ENCODE measurements around the gene LY6G6C.

Gene LY6G6C

DNA sequence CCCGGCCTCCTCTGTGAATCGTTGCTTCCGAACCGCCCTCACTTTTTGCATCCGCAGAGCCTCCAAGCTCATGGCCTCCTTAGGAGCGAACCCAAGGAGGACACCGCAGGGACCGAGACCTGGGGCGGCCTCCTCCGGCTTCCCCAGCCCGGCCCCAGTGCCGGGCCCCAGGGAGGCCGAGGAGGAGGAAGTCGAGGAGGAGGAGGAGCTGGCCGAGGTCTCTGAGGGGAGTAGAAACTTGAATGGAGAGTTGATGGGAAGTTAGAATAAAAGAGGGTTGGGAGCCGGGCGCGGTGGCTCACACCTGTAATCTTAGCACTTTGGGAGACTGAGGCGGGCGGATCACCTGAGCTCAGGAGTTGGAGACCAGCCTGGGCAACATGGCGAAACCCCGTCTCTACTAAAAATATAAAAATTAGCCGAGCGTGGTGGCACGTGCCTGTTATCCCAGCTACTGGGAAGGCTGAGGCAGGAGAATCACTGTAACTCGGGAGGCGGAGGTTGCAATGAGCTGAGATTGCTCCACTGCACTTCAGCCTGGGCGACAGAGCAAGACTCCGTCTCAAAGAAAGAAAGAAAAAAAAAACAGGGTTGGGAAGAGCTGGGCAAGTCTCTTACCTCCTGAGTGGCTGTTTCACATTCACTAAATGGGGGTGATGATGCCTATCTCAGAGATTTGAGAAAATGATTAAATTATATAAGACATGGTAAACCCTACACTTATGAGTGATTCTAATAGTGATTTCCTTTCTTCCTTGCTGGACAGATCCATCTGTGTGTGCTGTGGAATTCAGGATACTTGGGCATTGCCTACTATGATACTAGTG lies 19.1 kb upstream of the LY6G6C start:
- no peak for DNase-seq

DNA sequence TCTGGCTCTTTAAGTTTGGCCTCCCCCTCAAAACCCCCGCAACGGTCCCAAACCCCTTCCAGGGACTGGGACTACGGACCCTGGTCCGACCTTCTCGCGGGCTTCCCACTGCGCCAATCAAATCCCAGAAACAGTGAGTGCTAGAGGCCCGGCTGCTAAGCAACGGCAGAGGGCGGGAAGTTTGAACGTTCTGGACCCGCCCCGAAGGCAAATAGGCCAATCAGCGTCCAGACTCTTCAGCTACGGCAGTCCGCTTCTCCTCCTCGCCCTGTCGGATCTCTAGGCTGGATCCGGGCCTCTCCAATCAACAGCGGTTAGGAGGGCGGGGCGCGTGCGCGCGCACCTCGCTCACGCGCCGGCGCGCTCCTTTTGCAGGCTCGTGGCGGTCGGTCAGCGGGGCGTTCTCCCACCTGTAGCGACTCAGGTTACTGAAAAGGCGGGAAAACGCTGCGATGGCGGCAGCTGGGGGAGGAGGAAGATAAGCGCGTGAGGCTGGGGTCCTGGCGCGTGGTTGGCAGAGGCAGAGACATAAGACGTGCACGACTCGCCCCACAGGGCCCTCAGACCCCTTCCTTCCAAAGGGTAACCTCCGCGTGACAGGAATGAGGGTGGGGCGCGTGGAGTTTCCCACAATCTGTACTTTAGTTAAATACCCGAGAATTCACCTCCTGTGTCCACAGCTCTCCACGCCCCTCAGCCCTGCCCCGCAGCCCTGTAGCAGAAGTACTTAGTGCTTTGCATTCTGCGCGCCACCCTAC lies 18.3 kb upstream of the LY6G6C start, which contains the start of gene MSH5:
MSH5 (plus strand) TSS at position 367 of the 758 bp plus-strand sequence. CDS start 462 bp downstream, outside the sequence.
- peak; percentile 98 for DNase-seq

DNA sequence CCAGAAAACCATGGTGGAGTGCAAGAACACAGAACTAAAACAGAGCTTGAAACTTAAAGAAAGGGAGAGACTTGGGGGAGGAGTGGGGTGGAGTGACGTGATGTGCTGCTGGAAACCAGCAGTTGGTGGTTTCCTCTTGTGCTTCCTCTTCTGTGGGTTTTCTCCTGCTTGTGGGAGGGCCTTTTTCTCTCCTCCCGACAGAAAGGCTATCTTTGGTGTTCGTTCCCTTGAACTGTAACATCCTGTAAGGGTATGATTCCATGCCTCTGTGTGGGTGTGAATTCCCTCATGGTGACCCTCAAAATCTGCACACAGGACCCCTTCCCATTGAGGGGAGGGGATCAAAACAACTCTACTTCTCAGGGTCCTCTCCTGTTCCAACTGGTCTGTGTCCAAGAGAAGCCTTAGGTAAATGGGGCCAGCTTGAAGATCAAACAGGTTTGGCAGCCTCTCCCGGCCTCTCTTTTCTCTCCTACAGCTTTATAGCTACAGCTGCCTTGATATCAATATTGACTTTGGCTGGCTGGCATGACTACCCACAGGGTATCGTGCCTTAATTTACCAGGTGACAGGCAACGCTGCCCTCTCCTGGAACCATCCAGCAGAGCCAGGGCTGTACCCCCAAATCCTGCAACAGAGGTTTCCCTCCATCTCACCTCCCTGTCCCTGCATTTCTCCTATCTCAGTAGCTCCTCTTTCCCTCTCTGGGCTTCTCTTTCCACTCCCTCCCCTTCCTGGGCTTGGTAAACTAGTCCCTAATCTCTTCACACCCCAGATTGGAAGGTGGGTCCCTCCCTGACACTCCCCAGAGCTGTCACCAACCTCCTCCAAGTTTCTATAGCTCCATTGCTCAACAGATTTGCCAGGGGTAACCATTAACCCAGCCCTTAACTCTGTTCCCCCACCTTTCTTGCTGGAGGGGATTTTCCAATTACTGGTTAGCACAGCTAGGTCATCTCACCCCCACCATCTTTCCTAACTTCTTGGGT lies 16.7 kb upstream of the LY6G6C start:
- DNase-seq, result no peak

DNA sequence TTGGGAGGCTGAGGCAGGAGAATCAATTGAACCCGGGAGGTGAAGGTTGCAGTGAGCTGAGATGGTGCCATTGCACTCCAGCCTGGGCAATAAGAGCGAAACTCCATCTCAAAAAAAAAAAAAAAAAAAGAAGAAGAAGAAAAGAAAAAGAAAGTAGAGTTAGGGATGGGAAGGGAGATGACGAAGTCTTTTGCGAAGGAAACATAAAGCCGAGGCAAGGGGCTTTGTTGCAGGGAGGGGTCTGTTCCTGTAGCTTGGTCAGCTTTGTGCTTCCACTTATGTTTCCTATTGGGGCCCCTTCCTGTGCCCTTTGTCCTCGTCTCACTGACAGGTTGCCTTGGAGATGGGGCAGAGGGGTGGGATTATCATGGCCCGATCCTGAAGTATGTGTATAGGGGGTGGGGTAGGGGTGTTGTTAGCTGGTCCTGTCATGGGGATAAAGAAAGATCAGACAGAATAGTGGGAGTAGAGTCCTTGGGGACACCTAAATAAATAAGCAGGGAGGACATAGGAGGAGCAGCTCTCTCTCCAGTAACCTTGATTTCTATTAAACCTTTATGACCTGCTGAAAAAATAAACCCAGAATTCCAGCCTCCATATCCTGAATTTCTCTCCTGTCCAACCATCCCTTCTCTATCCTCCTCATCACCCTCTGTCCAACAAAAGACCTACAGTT lies 15.9 kb upstream of the LY6G6C start:
- DNase-seq, result no peak

DNA sequence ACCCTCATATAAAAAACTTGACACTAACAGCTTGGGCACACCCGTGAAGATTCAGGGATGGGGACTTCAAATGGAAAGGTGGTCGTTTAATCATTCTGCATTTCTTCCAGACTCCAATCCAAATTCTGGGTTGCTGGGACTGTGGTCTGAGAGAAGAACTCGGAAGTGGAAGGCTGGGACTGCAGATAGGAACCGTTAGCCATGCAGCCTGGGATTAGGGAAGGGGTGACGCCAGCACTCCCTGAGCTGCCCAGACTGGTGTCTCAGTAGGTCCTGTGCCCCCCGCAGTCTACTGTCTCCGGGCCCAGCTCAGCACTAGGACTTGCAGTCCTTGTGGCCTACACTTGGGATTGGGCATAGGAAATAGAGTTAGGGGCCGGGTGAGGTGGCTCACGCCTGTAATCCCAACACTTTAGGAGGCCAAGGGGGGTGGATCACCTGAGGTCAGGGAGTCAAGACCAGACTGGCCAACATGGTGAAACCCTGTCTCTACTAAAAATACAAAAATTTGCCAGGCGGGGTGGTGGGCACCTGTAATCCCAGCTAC lies 15.3 kb upstream of the LY6G6C start:
- DNase-seq, result no peak

DNA sequence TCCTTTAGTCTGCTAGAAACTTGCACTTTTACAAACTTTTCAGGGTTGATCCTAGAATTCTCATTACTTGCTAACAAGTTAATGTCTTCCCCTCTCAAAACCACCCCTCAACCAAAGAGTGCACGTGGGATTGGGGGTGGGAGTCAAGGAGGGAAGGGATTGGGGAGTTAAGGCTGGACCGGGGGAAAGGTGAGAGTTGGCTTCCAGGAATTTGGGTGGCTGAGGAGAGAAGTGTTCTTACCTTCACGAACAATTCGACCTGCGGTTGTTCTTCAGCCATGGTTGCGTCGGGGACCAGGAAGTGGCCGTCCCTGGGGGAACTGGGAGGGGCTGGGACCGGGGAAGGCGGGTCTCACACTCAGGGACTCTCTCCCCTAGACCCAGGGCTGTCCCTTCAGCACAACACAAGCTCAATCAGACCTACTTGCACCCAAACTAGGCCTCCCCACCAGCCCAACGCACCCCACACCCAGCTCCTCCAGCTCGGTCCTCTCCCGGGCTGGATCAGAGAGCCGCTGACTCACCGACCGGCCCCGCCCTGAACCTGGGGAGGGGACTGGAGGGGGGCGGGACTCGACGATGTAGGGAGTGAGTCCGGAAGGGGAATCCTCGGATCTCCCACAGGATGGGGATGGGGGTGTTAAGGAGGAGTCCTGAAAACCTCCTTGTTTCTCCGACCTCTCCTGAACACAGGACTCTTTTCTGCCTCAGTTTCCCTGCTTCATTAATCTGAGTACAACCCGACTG lies 14.6 kb upstream of the LY6G6C start, which contains the start of gene CLIC1:
CLIC1 (minus strand) TSS at position 510 of the 747 bp plus-strand sequence; CDS start at position 280, 230 bp downstream.
- peak; percentile 63 for DNase-seq

DNA sequence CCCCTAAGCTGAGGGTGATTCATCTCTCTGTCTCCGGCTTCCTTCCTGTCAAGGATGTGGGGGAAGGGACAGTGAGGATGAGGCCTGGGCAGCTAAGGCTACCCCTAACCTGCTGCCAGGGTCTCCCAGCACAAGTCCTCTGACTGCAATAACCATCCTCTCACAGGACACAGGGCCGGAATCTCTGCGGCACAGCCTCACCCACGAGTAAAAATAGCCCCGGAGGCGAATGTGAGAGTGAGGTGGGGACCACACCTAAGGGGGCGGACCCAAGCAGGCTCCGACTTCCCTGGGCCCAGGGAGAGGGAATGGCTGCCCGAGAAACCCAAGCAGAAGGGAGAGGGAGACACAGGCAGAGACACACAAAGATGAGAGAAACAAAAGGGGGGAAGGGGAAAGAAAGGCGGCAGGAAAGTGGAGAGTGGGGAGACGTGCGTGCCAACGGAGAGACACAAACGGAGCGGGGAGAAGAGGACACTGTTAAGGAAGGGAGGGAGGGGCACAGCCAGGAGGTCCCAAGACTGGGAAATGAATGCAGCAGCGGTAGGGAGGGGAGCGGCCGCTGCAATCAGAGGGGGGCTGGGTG lies 13.4 kb upstream of the LY6G6C start:
- DNase-seq, result no peak

DNA sequence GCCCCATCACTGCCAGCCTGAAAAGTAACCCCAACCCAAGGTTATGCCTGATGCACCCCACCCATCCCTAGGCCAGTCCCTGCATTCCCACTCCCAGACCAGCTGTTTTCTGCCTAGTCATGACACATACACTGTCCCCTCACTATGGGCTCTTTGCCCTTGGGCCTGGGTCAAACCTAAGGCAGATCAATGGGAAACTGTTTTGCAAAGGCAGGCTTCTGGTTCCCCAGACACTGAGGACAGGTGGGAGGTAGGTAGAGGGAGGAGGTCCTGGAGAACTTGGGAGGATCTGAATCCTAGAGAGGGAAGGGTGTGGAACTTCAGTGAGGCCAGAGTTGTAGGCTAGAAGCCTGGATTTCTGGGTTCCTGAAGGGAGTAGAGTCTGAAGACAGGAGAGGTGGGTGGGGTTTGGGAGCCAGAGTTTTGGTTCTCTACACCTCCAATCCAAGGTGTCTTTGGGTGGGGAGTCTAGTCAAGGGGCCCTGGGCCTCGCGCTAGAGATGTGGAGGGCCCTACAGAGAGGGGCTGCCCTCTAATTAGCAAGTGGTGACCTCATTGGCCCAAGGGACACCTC lies 12.8 kb upstream of the LY6G6C start:
- DNase-seq, result no peak

DNA sequence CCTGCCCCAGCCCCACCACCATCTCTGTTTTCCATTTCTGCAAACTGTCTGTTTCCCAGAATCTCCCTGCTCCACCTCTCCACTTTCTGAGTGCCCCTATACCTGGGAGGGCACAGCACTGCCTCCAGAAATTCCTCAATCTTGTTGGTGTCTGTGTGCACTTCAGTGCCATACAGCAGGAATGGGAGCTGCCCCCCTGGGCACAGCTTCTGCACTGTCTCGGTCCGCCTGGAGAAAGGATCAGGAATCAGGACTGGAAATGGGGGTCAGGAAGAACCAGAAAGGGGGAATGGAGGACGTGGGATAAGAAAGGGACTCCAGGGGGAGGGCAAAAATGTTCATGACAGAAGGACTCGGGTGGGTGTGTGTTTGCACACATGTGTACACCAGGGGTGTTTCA lies 12.2 kb upstream of the LY6G6C start:
- DNase-seq, result no peak

DNA sequence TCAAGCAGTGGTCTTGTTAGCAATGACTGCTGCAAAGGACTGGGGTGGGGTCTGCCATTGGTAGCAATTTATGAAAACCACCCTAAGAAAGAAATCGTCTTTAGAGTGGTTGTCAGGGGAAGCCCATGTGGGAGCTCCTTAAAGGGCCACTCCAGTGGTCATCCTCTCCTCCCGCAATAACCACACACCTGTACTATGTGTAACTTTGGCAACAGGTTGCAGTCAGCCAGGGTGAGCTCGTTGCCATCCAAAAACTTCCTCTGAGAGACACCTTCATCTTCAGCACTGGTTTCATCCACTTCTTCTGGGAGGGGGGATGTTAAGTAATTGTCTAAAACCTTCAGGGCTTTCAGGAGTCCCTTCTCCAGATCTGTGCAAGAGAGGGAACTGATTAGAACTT lies 10.5 kb upstream of the LY6G6C start:
- no peak for DNase-seq

DNA sequence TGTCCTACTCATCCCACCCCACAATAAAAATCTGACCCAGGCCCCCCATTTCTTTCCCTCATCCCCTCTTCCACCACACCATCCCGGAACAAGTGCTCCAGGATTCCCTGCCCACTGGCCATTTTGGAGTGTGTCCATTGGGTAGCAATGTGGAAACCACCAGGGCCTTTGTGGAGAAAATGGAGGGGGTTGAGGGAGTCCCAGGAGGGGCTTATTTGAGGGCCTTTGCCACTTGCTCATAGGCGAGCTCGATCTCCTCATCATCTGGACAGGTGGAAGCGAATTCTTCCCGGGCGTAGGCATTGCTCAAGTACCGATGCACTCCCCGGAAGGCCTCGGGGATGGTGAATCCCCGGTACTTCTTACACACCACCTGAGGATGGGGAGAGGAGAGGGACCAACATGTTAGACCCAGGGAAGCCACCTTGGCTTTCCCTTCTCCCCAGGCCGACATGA lies 9.1 kb upstream of the LY6G6C start:
- no peak for DNase-seq

DNA sequence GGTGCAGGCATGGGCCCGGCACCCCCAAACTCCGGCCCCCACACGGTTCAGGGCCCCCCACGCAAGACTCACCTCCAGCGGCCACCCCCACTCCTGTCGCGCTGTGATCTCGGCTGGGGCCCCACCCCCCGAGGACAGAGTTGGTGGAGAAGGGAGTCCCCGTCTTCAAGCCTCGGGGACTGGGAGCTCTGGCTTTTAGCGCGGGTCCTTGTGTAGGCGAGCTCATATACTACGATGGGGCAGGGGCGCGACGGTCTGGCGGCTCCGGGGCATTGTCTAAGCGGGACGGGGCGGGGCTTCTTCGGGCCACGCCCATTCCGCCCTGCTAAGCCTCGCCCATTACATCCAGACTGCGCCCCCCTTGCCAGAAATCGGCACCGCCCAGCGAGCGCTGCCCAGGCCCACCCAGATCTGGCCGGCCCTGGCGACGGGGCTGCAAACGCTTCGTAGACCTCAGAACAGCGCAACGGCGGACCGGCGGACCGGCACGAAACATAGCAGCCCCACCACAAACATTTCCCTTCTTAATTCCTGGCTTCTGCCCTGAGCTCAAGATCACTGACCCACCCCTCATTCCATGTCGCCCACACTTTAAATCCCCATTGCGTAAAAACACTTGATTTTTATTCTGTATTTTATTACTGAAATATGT lies 8.6 kb upstream of the LY6G6C start:
- DNase-seq, result peak; percentile 68

DNA sequence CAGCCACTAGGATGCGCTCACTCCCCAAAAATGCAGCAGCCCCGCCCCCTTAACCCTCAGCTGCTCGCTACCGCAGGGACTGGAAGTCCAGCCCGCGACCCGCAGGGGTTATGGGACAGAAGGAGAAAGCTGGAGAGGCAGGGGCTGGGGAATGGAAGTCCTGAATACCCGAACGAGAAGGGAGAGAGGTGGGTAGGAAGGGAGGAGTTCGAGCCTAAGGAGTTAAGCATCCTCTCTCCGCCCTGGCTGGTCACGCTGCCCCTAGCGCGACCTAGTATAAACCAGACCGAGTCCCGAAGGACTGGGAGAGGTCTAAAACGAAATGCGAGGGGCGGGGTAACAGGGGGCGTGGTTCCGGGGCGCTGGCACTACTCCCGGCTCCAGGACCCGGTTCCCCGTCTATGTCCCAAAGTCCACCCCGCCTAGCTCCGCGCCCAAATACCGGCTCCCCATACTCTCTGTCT lies 8.0 kb upstream of the LY6G6C start:
- DNase-seq, result peak; percentile 12

DNA sequence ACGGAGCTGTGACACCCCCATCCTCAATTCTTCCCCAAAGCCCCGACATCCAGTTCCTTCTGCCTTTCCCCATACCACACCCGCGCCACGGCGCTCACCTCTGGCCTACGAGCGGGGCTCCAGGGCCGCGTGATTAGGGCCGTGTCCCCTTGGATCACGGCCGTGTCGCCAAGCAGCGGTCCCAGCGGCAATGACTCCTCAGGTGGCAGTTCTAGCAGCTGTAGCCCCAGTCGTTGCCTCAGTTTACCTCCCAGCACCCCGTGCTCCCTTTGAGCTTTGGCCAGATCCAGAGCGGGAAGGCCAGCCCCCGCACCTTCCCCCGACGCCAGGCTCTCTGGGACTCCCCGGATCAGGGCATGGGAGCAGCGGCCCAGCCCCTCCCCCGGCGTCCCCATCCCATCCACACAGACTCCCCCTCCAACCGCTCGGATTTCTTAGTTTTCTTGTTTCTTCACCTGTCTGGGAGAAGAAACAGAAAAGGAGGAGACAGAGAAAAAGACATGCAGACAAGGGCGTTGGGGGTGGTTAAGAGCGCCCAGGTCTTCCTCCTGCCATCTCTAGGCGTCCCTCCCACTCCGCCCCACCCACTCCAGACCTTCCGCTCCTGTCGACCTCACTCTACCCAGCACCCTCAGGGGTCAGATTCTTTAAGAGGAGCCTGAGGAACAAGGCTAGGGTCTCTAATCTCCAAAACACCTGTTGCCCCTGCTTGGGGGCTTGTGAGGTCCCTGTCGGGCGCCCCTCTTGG lies 7.4 kb upstream of the LY6G6C start, which contains the start of gene DDAH2:
DDAH2 (minus strand) TSS at position 533 of the 748 bp plus-strand sequence; CDS start at position 395, 138 bp downstream.
- DNase-seq, result no peak

DNA sequence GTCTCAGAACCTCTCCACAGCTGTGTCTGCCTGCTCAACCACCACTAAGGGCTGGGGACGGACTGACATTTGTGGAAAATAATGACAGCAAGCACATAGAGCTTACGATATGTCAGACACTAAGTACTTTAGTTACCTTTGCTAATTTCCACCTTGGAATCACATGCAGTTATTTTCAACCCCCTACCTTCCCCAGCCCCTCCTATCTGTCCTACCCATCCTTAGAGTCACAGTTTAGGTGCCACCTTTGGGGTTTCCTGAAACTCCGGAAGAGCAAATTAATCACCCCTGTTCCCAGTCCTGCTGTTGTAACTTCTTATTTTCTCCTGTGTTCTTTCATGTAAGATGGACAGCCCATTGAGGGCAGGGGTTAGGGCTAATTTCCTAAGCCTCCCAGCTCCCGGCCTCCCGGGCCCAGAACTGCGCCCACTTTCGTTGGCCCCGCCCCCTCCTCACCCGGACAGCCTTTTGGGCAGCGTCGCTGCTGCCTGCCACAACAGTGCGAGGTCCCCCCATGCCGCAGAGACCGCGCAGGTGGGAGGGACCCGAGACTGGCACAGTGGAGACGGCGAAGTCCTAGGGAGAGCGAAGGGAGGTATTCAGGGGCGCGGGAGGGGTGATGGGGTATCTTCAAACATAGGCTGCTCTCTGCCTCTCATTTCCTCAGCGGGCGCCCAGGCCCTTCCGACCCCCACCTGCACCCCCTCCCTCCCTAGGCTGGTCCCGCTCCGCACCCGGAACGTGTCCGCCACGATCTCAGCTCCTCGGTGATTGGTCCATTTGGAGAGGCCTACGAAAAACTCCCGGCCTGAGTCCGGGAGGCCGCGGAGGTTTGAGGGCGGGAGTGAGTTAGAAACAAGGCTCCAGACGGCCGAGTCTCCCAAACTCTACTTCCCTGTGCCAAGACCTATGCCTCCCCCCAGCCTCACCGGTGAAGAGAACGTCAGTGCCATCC lies 6.4 kb upstream of the LY6G6C start:
- DNase-seq, result no peak

DNA sequence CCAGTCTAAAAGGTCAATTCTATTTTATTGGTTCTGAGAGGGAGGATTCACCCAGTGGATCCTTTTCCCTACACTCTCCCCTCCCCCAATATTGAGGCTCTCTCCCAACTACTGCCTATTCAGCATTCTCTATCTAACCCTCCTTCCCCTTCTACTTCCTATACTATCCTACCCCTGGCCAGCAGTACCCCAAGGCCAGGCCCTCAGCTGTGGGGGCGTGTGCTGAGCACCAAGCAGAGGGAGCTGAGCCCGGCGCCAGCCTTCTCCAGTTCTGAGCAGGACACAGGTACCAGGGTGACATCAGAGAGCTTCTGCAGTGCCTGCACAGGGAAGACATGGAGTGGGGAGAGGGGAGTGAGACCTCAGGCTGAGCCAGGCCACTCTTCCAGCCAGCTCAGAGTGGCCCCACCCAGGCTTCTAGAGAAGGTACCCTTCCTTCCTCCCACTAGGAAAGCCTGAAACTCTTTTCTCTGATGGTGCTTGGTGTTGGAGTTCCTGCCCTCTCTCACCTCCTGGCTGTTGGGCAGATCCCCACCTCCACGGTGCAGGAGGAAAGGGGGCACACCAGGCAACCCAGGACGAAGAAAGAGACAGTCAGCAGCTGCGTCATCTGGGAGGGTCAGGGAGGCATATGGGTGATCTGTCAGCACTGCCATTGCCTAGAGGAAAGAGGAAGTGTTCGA lies 5.6 kb upstream of the LY6G6C start:
- no peak for DNase-seq

All from NCI-H1048 (cell line).